SK-N-SH (cell line): ENCODE data around the gene DIP2A. TPM values are rescaled to one million over a fixed set of nuclear protein-coding genes. Genes with fewer than 3 reads are reported as not detected.

Experiments used
- CTCF ChIA-PET: fragments of 300-600, 350-600 bp; formaldehyde crosslinking; extraction: SDS; loops from one replicate; lab custom pipeline; 2021; lab: Yijun Ruan, JAX
- POLR2A ChIA-PET: fragments of 350-600 bp; sonication (Branson Sonifier 250); formaldehyde crosslinking; extraction: SDS; loops from one replicate; lab custom pipeline; 2020; ENCODE audit warnings: antibody characterized with exemption, inconsistent platforms; lab: Yijun Ruan, JAX
- DNase-seq: peaks from one replicate; pipeline ENCODE4 v3.0.0; 2012
- H2AFZ ChIP-seq: fragments of 200-600 bp; sonication (generic); 2 replicates; pipeline ENCODE4 v1.8.1; 2016; ENCODE audit warnings: antibody characterized with exemption, mild to moderate bottlenecking, low read depth
- H3F3A ChIP-seq: fragments of 200-600 bp; sonication (generic); replicated peaks from 2 replicates; pipeline ENCODE3; 2016; ENCODE audit warnings: antibody characterized with exemption, mild to moderate bottlenecking; ENCODE audit not compliant: insufficient read depth
- H3K27ac ChIP-seq, 2 experiments: fragments of 200-500 bp in 1 of 2; fragments of 200-600 bp in 1 of 2; sonication (Bioruptor generic) in 1 of 2; sonication (generic), shearing (Covaris generic) in 1 of 2; 2 replicates each; pipeline versions ENCODE4 v1.5.1 to v1.6.1; 2014 to 2016; ENCODE audit warnings: low read depth in 2 of 2, inconsistent platforms in 1 of 2, low read length in 1 of 2, mild to moderate bottlenecking in 1 of 2, mixed read lengths in 1 of 2
- H3K27me3 ChIP-seq: fragments of 200-600 bp; sonication (generic), shearing (Covaris generic); 2 replicates; pipeline ENCODE4 v1.6.1; 2016; ENCODE audit warnings: mixed run types; ENCODE audit not compliant: insufficient read depth
- H3K36me3 ChIP-seq, 2 experiments: fragments of 200-500 bp in 1 of 2; fragments of 200-600 bp in 1 of 2; sonication (Bioruptor generic) in 1 of 2; sonication (generic) in 1 of 2; replicated peaks in 1 of 2; 2 replicates each; pipeline versions ENCODE3 to v1.5.1; 2014 to 2016; ENCODE audit warnings: low read length in 1 of 2, mild to moderate bottlenecking in 1 of 2; ENCODE audit not compliant: insufficient read depth in 2 of 2, control insufficient read depth in 1 of 2
- H3K4me1 ChIP-seq, 2 experiments: fragments of 200-500 bp in 1 of 2; fragments of 200-600 bp in 1 of 2; sonication (Bioruptor generic) in 1 of 2; sonication (generic), shearing (Covaris generic) in 1 of 2; 2 replicates each; pipeline versions ENCODE4 v1.5.1 to v1.6.1; 2014 to 2016; ENCODE audit warnings: low read depth in 1 of 2, low read length in 1 of 2, mixed run types in 1 of 2; ENCODE audit not compliant: insufficient read depth in 2 of 2, control insufficient read depth in 1 of 2
- H3K4me2 ChIP-seq: fragments of 200-600 bp; sonication (generic), shearing (Covaris generic); 2 replicates; pipeline ENCODE4 v1.6.1; 2017; ENCODE audit warnings: mixed run types
- H3K4me3 ChIP-seq, 2 experiments: fragments of 200-500 bp in 1 of 2; fragments of 200-600 bp in 1 of 2; sonication (Bioruptor generic) in 1 of 2; sonication (generic), shearing (Covaris generic) in 1 of 2; 2 replicates each; pipeline versions ENCODE4 v1.5.1 to v1.8.1; 2014 to 2016; ENCODE audit warnings: low read depth in 2 of 2, inconsistent platforms in 1 of 2, low read length in 1 of 2, mild to moderate bottlenecking in 1 of 2, mixed read lengths in 1 of 2, moderate library complexity in 1 of 2
- H3K79me2 ChIP-seq: fragments of 200-600 bp; sonication (generic); 2 replicates; pipeline ENCODE4 v1.8.1; 2017; ENCODE audit warnings: mild to moderate bottlenecking; ENCODE audit not compliant: insufficient read depth
- H3K9ac ChIP-seq: fragments of 200-600 bp; sonication (generic); 2 replicates; pipeline ENCODE4 v1.6.1; 2017; ENCODE audit warnings: mixed run types
- H3K9me2 ChIP-seq: fragments of 200-600 bp; sonication (generic); 2 replicates; pipeline ENCODE4 v1.6.1; 2017; ENCODE audit warnings: mixed run types
- H3K9me3 ChIP-seq: fragments of 200-600 bp; sonication (generic); 2 replicates; pipeline ENCODE4 v1.6.1; 2017; ENCODE audit warnings: mixed run types, mild to moderate bottlenecking, moderate library complexity
- H4K20me1 ChIP-seq: fragments of 200-600 bp; sonication (generic); 2 replicates; pipeline ENCODE4 v1.6.1; 2017; ENCODE audit warnings: mild to moderate bottlenecking, mixed run types; ENCODE audit not compliant: insufficient read depth
- CHD2 ChIP-seq: fragments of 150-350 bp; IDR thresholded peaks from 2 replicates; pipeline ENCODE4 v1.6.1; 2018; ENCODE audit warnings: low read length; ENCODE audit not compliant: partially characterized antibody
- EP300 ChIP-seq, 2 experiments: IDR thresholded peaks; 2 replicates each; pipeline versions ENCODE4 v1.4.0 to v1.6.1; 2012; ENCODE audit warnings: borderline replicate concordance in 1 of 2, low read depth in 1 of 2, low read length in 1 of 2
- GABPA ChIP-seq: IDR thresholded peaks from 2 replicates; pipeline ENCODE4 v1.4.0; 2012; ENCODE audit warnings: low read depth, mild to moderate bottlenecking
- GATA2 ChIP-seq: sonication (generic); formaldehyde crosslinking; IDR thresholded peaks from 2 replicates; pipeline ENCODE4 v1.5.0; 2020; ENCODE audit warnings: mild to moderate bottlenecking, missing genetic modification reagents
- MEF2A ChIP-seq: IDR thresholded peaks from 2 replicates; pipeline ENCODE4 v1.4.0; 2012; ENCODE audit warnings: low read depth, borderline replicate concordance
- MXI1 ChIP-seq: IDR thresholded peaks from 2 replicates; pipeline ENCODE4 v1.6.1; 2012; ENCODE audit warnings: mild to moderate bottlenecking, low read depth, low read length, improper control_type of control experiment
- NRF1 ChIP-seq: IDR thresholded peaks from 2 replicates; pipeline ENCODE4 v1.6.1; 2012; ENCODE audit warnings: low read depth, mild to moderate bottlenecking, low read length
- RAD21 ChIP-seq: IDR thresholded peaks from 2 replicates; pipeline ENCODE4 v1.6.1; 2012; ENCODE audit warnings: mild to moderate bottlenecking, low read length
- SIN3A ChIP-seq: IDR thresholded peaks from 2 replicates; pipeline ENCODE4 v1.6.1; 2012; ENCODE audit warnings: low read depth, mild to moderate bottlenecking, low read length, moderate library complexity, borderline replicate concordance
- TCF12 ChIP-seq: IDR thresholded peaks from 2 replicates; pipeline ENCODE4 v1.4.0; 2012
- YY1 ChIP-seq: IDR thresholded peaks from 2 replicates; pipeline ENCODE4 v1.4.0; 2012; ENCODE audit warnings: low read depth, mild to moderate bottlenecking
- WGBS: methylation state at CpG from one replicate; pipeline ENCODE4 v1.1.6; 2017; ENCODE audit warnings: low lambda C conversion rate; 5-methylcytosine and 5-hydroxymethylcytosine counted together
- polyA plus RNA-seq, 3 experiments: library from polyadenylated mRNA; depleted of rRNA; stranded (reverse); fragments of >200 nt; gene quantifications; 2 replicates each; pipeline ENCODE4 v1.2.3, GENCODE V29; 2012
- TF ChIP-seq, protein P1 (sequence below): fragments of 200-600 bp; sonication (generic); IDR thresholded peaks from 2 replicates; pipeline ENCODE4 v1.6.1; 2017; ENCODE audit warnings: antibody characterized with exemption, mild to moderate bottlenecking, moderate library complexity
- TF ChIP-seq, protein P2 (sequence below): fragments of 150-350 bp; IDR thresholded peaks from 2 replicates; pipeline ENCODE4 v1.6.1; 2017; ENCODE audit warnings: antibody characterized with exemption, low read length, low read depth, borderline replicate concordance
- TF ChIP-seq, protein P3 (sequence below): IDR thresholded peaks from 2 replicates; pipeline ENCODE4 v1.4.0; 2012; ENCODE audit warnings: low read depth, borderline replicate concordance
- TF ChIP-seq, protein P4 (sequence below): fragments of 150-350 bp; IDR thresholded peaks from 2 replicates; pipeline ENCODE4 v1.6.1; 2016; ENCODE audit warnings: mild to moderate bottlenecking, low read depth, low read length
- TF ChIP-seq, protein P5 (sequence below): IDR thresholded peaks from 2 replicates; pipeline ENCODE4 v1.6.1; 2012; ENCODE audit warnings: mild to moderate bottlenecking, low read depth, low read length, moderate library complexity
- TF ChIP-seq, protein P6 (sequence below): IDR thresholded peaks from 2 replicates; pipeline ENCODE4 v1.4.0; 2012; ENCODE audit warnings: low read depth

DIP2A gene
- polyA plus RNA-seq, 1 of the 3 experiments (the other 2 are of a cell fraction) = 26.9 TPM

DNA sequence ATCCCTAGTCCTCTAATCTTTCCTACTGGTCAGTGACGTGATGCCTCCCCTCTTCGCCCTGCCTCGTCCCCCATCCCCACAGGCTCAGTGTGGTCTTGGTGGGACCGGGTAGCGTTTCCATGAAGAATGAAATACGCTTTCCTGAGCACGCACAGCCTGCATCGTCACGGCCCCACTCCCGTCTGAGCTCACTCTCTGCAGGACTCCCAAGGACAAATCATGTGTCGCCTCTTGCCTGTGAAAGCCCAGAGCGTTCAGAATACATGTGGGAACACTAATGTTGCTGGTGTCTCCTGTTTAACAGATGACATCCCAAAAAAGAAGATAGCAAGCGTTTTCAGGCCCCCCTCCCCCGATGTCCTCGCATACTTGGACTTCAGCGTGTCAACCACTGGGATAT, 97.0 kb downstream of the DIP2A start:
- Histone ChIP-seq H3K9me3 (no peaks in the 10 kb centered on the region), H3K27ac (no peak overlapping the region), H3K79me2 (no peaks in the 10 kb centered on the region), H3F3A (no peaks in the 10 kb centered on the region), H2AFZ (no peak overlapping the region), H3K27me3 (no peaks in the 10 kb centered on the region), H3K9me2 (no peaks in the 10 kb centered on the region), H4K20me1 (no peaks in the 10 kb centered on the region), H3K9ac (no peak overlapping the region), H3K4me3 (no peak overlapping the region), H3K36me3 (peaks cover 35 to 61% of the 10 kb centered on the region in 2 experiments), H3K4me1 (no peaks in the 10 kb centered on the region), H3K4me2 (no peak overlapping the region)
- no peak for TF ChIP-seq RAD21
- 95% methylated on average over 15 of the region's 16 CpGs for WGBS
- CTCF ChIA-PET = interaction anchor here (1.2 kb wide), 1 partner anchor 14 kb away, joined by 4 read pairs; no protein-coding TSS in a partner anchor
- DNase-seq = no peak
- POLR2A ChIA-PET = no interaction called here

DNA sequence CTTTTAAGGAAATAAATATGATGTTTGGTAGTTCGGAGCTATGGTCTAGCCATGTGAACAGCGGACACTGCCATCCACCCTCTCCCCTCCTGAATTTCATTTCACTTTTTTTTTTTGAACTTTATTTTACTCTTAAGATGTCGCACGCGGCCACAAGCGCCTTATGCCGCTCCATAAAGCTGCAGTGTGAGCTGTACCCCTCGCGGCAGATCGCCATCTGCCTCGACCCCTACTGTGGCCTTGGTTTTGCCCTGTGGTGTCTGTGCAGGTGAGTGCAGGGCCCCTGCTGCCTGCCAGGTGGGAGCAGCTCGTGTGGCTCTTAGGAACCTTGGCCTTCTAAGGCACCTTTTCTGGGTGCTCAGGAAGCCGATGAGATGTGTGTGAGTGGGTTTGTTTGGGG, 98.1 kb downstream of the DIP2A start:
- Histone ChIP-seq H3K27me3 (no peaks in the 10 kb centered on the region), H3K79me2 (no peaks in the 10 kb centered on the region), H3F3A (no peaks in the 10 kb centered on the region), H3K36me3 (peaks cover 27 to 61% of the 10 kb centered on the region in 2 experiments), H4K20me1 (no peaks in the 10 kb centered on the region), H3K9ac (no peak overlapping the region), H3K4me1 (no peaks in the 10 kb centered on the region), H3K4me3 (no peak overlapping the region), H2AFZ (no peak overlapping the region), H3K4me2 (no peak overlapping the region), H3K27ac (no peak overlapping the region), H3K9me3 (no peaks in the 10 kb centered on the region), H3K9me2 (no peaks in the 10 kb centered on the region)
- ChIA-PET POLR2A (no interaction called here), CTCF (no interaction called here)
- DNase-seq = no peak
- TF ChIP-seq EP300 (IDR thresholded peaks at IDR 0.05; ENCODE audit: borderline replicate concordance in 1 of 2, low read depth in 1 of 2, low read length in 1 of 2) (no peak), SIN3A (no peak), NRF1 (no peak), CHD2 (no peak), MEF2A (no peak), GATA2 (no peak), GABPA (no peak), YY1 (no peak), TCF12 (no peak), RAD21 (no peak), MXI1 (no peak)
- TF ChIP-seq, protein P1, sequence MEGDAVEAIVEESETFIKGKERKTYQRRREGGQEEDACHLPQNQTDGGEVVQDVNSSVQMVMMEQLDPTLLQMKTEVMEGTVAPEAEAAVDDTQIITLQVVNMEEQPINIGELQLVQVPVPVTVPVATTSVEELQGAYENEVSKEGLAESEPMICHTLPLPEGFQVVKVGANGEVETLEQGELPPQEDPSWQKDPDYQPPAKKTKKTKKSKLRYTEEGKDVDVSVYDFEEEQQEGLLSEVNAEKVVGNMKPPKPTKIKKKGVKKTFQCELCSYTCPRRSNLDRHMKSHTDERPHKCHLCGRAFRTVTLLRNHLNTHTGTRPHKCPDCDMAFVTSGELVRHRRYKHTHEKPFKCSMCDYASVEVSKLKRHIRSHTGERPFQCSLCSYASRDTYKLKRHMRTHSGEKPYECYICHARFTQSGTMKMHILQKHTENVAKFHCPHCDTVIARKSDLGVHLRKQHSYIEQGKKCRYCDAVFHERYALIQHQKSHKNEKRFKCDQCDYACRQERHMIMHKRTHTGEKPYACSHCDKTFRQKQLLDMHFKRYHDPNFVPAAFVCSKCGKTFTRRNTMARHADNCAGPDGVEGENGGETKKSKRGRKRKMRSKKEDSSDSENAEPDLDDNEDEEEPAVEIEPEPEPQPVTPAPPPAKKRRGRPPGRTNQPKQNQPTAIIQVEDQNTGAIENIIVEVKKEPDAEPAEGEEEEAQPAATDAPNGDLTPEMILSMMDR = no peak
- TF ChIP-seq, protein P2, sequence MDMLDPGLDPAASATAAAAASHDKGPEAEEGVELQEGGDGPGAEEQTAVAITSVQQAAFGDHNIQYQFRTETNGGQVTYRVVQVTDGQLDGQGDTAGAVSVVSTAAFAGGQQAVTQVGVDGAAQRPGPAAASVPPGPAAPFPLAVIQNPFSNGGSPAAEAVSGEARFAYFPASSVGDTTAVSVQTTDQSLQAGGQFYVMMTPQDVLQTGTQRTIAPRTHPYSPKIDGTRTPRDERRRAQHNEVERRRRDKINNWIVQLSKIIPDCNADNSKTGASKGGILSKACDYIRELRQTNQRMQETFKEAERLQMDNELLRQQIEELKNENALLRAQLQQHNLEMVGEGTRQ = no peak
- TF ChIP-seq, protein P3, sequence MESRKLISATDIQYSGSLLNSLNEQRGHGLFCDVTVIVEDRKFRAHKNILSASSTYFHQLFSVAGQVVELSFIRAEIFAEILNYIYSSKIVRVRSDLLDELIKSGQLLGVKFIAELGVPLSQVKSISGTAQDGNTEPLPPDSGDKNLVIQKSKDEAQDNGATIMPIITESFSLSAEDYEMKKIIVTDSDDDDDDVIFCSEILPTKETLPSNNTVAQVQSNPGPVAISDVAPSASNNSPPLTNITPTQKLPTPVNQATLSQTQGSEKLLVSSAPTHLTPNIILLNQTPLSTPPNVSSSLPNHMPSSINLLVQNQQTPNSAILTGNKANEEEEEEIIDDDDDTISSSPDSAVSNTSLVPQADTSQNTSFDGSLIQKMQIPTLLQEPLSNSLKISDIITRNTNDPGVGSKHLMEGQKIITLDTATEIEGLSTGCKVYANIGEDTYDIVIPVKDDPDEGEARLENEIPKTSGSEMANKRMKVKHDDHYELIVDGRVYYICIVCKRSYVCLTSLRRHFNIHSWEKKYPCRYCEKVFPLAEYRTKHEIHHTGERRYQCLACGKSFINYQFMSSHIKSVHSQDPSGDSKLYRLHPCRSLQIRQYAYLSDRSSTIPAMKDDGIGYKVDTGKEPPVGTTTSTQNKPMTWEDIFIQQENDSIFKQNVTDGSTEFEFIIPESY = no peak
- TF ChIP-seq, protein P4, sequence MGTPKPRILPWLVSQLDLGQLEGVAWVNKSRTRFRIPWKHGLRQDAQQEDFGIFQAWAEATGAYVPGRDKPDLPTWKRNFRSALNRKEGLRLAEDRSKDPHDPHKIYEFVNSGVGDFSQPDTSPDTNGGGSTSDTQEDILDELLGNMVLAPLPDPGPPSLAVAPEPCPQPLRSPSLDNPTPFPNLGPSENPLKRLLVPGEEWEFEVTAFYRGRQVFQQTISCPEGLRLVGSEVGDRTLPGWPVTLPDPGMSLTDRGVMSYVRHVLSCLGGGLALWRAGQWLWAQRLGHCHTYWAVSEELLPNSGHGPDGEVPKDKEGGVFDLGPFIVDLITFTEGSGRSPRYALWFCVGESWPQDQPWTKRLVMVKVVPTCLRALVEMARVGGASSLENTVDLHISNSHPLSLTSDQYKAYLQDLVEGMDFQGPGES = no peak
- TF ChIP-seq, protein P5, sequence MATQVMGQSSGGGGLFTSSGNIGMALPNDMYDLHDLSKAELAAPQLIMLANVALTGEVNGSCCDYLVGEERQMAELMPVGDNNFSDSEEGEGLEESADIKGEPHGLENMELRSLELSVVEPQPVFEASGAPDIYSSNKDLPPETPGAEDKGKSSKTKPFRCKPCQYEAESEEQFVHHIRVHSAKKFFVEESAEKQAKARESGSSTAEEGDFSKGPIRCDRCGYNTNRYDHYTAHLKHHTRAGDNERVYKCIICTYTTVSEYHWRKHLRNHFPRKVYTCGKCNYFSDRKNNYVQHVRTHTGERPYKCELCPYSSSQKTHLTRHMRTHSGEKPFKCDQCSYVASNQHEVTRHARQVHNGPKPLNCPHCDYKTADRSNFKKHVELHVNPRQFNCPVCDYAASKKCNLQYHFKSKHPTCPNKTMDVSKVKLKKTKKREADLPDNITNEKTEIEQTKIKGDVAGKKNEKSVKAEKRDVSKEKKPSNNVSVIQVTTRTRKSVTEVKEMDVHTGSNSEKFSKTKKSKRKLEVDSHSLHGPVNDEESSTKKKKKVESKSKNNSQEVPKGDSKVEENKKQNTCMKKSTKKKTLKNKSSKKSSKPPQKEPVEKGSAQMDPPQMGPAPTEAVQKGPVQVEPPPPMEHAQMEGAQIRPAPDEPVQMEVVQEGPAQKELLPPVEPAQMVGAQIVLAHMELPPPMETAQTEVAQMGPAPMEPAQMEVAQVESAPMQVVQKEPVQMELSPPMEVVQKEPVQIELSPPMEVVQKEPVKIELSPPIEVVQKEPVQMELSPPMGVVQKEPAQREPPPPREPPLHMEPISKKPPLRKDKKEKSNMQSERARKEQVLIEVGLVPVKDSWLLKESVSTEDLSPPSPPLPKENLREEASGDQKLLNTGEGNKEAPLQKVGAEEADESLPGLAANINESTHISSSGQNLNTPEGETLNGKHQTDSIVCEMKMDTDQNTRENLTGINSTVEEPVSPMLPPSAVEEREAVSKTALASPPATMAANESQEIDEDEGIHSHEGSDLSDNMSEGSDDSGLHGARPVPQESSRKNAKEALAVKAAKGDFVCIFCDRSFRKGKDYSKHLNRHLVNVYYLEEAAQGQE = no peak
- TF ChIP-seq, protein P6, sequence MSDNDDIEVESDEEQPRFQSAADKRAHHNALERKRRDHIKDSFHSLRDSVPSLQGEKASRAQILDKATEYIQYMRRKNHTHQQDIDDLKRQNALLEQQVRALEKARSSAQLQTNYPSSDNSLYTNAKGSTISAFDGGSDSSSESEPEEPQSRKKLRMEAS = no peak
- 99% methylated on average over 13 of the region's 13 CpGs for WGBS
